Measurements from ENCODE around the gene DCTN2.

Gene DCTN2

DNA sequence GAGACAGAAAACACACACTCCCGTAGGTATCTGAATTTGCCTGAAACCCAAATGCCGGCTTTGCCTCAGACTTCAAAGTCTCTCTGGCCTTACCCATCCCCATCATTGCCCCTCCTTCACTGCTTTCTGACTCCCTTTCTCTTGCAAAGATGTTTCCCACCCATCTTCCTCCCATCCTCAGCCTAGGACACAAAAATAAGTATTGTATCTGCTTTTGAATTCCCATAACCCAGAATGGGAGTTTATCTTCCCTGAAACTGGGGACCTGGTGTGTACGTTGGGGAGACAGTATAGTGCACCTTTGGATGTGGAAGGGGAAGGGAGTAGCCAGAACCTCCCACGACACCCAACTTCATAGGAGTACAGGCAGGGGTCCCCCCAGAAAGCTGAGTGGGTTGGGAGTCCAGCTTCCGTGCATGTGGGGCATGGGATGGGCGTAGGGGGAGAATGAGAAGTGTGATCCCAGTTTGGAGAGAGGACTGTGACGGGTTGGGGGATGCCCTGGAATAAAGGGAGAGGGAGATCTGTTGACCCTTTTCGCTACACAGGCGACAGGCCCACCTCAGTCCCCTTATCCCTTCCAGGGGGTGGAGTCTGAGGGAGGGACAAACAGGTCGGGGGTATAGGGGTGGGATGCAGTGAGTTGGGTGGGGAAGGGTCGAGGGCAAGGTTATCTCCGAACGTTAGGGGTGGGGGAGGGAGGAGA, 2.4 kb upstream of the DCTN2 start:
- DNase-seq = no peak

DNA sequence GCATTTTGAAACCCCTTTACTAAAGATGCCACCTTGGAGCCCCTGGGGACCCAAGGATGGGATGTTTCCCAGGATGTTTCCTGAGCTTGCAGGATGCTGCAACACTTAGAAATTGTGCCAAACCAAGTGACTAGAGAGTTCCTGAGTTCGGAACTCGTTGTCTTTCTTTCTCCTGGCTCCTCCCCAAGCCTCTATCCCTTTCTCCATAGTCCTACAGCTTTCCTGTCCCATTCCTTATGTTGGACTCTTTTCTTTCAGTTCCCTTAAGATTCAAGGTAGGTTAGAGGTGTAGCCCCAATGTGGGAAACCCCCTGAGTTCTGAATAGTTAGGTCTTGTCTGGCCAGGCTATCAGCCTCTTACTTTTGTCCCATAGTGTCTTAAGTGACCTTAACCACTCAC, 1.5 kb upstream of the DCTN2 start:
- no peak for DNase-seq

- DNase-seq = no peak
Observed at GRCh38 chr12:57548013-57548315, 972 bp upstream of the DCTN2 start.

GRCh38 chr12:57547288-57548012, 458 bp upstream of the DCTN2 start:
- no peak for DNase-seq

DNA sequence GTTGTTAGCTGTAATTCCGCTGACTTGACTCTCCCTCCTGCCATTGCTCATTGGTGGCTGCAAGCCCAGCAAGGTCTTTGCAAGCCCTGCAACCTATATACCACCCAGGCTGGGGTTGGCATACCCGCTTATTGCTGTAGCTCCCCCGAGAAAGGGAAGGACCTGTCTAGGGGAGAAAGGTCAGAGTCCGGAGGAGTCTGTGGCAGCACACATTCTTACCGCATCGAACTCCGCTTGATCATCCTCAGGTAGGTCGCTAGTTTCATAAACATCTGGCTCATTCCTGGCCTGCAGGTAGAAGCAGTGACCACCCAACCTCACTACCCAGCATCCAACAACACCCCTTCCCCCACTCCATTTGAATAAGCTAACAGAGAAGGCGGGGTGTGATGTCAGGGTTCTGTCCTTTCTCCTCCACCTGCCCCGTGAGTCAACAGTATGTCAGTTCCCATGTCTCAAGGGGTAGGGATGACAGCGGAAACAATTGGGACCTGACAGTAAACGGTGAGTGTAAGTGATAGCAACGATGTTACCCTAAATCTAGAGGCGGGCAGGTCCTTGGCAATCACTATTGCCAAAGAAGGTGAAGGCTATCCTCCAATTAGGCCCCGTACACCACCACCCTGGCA, 1.1 kb downstream of the DCTN2 start:
- no peak for DNase-seq

DNA sequence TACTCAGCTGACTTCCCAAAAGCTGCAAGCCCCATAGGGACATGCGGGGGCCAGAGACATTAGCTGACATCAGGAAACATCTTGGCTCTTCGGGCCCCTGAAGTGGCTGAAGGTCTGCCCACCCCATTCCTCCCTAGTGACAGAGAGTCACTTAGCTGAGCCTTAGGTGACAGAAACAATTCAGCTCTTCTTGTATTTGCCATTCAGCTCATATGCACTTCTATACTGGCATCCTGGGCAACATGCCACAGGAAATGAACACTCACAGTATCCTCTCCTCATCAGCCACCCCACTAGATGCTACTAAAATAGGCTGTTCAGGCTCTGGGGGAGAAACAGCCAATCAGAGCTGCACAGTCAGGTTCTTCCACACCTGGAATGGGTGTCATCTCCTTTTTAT, 3.4 kb downstream of the DCTN2 start:
- no peak for DNase-seq

DNA sequence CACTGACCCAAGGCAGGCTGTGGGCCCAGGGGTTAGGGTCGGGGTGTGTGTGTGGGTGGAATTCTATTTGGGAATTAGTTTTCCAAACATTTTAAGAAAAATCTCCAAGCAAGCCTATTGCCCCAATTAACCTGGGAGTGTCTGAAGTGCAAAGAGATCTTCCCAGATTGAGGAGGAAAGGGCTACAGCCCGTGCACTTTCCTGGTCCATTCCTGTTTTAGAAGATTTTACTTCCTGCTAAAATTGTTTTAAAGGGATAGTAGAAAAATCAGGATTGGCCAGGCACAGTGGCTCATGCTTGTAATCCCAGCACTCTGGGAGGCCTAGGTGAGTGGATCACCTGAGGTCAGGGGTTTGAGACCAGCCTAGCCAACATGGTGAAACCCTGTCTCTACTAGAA, 5.3 kb downstream of the DCTN2 start:
- no peak for DNase-seq

DNA sequence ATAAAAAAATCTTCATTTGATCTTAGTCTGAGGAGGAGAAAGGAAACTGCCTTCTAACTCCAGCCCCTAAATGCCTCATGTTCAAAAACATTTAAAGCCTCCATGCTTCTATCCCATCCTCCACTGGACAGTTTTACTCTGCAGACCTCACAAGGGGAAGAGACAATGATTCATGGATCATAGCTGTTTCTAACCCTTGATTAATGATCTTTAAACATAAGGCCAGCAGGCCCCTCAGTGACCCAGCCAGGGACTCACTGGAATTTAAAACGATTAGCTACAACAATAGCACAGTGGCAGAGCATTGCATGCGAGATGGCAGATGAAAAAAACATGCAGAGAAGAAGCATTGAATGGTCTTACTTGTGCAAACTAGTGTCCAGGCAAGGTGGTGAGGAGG, 6.0 kb downstream of the DCTN2 start:
- DNase-seq = no peak

- DNase-seq = no peak
Observed at GRCh38 chr12:57539134-57539768, 7.7 kb downstream of the DCTN2 start.

GRCh38 chr12:57536597-57536942, 10.4 kb downstream of the DCTN2 start:
- DNase-seq = no peak

- no peak for DNase-seq
Observed at GRCh38 chr12:57535764-57536596, 11.0 kb downstream of the DCTN2 start.

DNA sequence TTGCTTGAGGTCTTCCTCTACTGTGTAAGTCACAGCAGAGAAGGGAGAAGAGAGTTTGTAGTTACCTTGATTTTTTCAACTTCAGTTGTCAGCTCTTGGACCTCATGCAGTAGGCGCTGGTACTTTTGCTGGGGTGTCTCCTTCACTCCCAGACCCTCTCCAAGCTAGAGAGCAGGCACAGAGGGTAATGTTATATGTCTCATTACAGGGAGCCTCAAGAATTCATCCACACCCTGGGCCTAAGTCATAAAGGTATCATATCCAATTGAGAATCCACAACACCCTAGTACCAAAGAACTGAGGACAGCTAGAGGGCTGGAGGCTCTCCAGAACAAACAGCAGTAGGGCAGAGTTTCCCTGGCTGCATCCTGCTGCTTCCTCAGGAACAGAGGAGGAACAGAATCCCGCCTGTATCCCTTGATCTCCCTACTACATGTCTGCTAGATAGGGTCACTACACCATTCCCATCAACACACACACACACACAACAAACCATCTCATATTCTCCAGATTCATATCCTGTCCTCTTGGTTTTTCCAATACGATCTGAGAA, 11.9 kb downstream of the DCTN2 start:
- DNase-seq = no peak

DNA sequence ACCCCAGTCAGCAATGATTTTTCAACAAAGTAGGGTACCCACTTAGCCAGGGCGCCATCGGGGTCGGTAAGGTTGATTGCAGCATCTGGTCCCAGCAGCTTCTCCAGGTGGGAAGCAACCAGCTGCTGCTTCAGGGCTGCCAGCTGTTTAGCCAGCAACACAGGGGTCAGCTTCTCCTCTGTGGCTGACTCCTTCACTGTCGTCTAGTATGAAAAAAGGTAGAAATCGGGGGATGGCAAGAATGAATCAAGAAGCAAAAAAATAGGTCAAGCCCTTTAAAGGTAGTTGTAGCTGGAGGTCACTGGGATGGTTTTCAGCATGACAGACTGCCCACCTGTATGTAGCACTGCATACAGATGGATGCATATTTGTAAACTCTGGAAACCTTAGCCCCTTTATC, 12.7 kb downstream of the DCTN2 start:
- DNase-seq = no peak

DNA sequence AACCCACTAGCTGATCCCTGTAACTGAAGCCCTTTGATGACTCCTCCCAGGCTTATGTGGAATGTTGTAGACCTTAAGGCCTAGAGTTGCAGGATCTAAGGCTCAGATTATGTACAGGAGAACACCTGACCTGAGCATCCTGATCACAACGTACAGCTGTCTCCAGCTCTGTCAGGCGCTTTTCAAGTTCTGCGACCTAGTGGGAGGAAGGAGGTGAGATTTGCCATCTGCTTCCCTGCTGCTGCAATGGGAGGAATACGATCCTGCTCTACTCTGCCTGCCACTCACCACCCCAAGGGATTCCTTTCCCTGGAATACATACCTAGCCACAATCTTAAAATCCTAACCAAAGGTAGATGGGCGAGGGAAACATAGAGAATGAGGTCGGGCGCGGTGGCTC, 13.9 kb downstream of the DCTN2 start:
- DNase-seq = no peak

DNA sequence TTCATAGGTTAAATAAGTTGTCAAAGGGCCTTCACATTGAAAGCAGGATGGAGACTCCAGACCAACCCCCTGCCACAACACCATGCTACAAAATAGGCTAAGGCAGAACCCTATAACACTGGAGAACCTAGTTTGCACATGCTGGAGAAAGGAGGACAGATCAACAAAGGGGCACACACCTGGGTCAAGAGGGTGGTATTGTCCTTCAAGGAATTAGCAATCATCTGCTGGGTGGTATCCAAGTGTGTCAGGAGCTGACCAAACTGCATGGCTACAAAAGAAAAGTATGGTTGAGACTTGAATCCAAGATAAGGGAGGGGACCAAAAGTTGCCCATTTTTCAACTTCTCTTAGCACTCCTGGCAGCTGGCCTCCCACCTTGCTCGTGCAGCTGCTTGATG, 15.2 kb downstream of the DCTN2 start:
- no peak for DNase-seq

DNA sequence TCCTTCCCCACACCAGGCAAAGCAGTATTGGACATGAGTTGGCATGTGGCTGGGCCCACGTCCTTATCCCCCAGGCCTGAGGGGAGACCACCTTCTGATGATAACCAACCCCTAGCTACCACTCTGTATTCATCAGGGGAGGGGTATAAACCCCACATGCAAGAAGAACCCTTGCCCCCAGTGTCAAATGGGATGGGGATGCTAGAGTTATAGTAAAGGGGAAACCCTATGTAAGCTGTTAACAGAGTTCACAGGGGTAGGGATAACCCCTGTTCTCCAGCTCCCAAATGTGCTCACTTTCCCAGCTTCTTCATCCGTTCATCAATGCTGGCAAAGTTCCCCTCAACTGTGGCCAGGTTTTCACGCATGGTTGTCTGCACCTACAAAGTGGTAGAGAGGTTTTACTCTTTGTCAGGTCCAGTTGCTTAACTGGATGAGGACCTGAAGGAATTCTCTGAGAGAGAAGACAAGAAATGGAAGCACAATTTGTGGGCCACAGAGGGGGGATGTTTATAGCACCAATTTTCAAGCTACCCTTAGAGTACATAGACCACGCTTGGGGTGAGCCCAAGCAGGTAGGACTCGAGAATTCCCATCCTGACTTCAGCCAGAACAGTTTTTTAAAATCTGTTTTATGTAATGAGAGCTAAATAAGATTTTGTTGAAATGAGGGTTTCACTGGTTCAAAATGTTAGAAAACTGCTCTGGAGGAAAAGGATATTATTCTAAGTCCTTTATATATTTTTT, 16.4 kb downstream of the DCTN2 start:
- DNase-seq = no peak

DNA sequence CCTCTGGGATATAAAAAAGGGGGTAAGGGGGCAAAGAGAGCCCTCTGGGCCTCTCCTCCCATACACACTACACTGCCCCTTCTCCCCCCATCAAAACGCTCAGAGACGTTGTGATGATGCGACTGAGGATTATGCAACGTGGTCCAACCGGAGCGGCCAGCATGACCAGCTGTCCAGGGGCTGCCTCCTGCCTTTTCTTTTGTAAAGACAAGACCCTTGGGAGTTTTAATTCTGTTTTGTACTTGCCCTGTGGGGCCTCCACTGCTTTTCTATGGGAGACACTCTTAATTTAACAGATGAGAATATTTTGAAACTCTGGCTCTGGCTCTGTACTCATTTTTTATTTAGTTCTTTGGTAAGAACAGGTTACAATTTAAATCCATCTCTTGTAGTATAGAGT, 17.2 kb downstream of the DCTN2 start:
- no peak for DNase-seq

DNA sequence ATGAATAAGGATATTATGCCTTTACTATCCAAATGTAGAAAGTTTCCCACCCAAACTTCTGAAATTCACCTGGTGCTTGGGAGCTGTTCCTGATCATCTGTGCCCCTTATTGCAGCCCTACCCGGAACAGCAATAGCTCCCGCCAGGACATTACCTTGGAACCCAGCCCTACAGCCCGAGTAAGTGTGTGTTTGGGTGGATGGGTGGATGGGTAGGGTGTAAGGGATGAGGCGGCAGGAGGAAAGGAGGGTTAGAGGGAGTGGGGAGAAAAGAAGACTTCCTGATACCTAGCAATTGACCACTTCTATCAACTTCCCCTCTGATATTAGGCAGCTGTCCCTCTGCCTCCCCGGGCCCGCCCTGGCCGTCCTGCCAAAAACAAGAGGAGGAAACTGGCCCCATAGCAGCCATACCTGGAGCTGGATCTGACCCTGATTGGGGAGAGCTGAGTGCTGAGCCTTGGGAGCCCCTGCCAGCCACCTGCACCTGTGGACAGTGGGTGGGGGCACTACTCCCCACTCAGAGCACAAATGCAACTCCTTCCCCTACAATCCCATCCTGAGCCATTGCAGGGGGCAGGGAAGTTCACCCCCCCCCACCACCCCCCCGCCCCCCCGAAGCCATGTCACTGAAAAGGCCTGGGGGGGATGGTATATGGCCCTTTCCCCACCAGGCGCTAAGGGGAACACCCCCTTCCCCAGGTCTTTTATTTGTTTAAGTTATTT, 18.0 kb downstream of the DCTN2 start:
- DNase-seq = no peak

DNA sequence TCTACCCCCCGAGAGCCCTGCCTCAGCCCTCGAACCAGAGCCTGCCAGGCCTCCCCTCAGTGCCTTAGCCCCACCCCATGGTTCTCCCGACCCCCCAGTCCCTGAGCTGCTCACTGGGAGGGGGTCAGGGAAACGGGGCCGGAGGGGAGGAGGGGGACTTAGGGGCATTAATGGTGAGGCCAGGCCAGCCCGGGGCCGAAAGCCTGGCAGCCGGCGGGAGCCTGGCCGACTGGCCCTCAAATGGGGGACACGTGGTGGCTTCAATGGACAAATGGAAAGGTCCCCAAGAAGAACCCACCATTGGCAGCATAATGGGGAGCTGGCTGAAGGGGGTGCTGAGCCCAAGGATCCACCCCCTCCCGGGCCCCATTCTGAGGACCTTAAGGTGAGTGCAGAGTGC, 18.8 kb downstream of the DCTN2 start:
- no peak for DNase-seq

- DNase-seq = no peak
Observed at GRCh38 chr12:57527184-57527583, 19.8 kb downstream of the DCTN2 start.

- DNase-seq = no peak
Observed at GRCh38 chr12:57526477-57527126, 20.4 kb downstream of the DCTN2 start.

Data from kidney glomerular epithelial cell (primary cell).